GM10266 (cell line): Measurements from ENCODE around the gene CNTN1.
"Not testable (repeated sequence)": the region's sequence is repeated elsewhere in the genome, so short reads cannot be mapped to it uniquely, and the experiment has no call there.

Source experiments
- DNase-seq: peaks from one replicate; pipeline ENCODE4 v3.0.0; 2012; ENCODE audit errors: extremely low spot score
- TF ChIP-seq, protein P1 (sequence below): IDR thresholded peaks from 2 replicates; pipeline ENCODE4 v1.5.1; 2012; ENCODE audit warnings: mild to moderate bottlenecking, low read depth; ENCODE audit not compliant: control insufficient read depth, insufficient read depth; ENCODE audit errors: missing control alignments

CNTN1 gene

DNA sequence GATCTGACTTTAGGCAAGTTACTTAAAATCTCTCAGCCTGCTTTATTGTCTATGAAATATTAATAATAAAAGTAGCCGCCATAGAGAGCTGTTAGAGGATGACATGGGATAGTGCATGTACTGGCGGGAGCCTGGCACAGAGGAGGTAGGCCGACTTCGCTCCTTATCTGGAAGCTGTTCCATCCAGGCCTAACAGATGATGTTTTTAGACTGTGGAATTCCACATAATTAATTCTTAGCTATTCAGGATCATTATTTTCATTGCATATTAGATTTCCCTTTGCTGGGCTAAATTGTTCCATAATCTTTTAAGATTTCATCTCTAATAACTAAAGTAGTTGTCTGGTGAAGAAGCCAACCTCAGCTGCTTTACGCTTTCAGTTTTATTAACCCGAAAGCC lies 30.8 kb downstream of the CNTN1 start:
- TF ChIP-seq, protein P1, sequence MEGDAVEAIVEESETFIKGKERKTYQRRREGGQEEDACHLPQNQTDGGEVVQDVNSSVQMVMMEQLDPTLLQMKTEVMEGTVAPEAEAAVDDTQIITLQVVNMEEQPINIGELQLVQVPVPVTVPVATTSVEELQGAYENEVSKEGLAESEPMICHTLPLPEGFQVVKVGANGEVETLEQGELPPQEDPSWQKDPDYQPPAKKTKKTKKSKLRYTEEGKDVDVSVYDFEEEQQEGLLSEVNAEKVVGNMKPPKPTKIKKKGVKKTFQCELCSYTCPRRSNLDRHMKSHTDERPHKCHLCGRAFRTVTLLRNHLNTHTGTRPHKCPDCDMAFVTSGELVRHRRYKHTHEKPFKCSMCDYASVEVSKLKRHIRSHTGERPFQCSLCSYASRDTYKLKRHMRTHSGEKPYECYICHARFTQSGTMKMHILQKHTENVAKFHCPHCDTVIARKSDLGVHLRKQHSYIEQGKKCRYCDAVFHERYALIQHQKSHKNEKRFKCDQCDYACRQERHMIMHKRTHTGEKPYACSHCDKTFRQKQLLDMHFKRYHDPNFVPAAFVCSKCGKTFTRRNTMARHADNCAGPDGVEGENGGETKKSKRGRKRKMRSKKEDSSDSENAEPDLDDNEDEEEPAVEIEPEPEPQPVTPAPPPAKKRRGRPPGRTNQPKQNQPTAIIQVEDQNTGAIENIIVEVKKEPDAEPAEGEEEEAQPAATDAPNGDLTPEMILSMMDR = no peak
- no peak for DNase-seq

DNA sequence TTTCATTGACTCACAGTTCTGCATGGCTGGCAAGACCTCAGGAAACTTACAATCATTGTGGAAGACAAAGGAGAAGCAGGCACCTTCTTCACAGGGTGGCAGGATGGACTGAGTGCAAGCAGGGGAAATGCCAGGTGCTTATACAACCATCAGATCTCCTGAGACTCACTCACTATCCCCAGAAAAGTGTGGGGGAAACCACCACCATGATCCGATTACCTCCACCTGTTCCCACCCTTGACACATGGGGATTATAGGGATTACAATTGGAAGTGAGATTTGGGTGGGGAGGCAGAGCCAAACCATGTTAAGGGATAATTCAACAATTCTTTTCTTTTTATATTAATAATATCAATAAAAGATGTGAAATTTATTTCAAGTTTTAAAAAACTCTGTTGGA lies 34.1 kb downstream of the CNTN1 start:
- TF ChIP-seq, protein P1 = no peak
- no peak for DNase-seq

DNA sequence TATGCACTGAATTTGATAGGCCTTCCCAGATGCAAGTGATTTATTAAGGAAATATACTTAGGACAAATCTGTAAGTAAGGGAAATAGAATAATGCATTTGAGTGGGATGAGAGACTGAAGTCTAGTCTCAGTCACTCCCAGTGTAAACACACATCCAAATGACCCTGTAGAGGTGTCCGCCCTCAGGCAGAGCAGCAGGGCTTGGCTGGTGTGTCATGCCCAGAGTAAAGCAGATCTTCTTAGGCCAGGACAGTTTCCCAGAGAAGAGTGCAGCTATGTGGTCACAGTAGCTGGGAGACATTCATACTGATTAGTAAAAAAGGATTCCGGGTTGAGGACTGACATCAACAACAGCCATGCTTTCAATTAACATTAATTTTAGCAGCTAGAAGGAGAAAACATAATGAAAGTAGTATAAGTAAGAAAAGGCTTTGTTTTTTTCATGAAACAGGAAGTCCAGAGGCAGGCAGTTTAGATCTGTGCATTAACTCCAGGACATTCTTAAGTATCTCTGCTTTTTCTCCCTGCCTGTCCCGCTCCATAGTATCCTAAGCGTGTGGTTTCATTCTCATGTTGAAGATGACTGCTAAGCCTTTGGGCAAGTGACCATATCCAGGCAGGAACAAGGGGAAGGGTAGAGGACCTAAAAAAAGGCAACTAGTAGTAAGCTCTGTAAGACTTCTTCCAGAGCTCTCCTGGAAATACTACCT lies 35.7 kb downstream of the CNTN1 start:
- no peak for DNase-seq
- TF ChIP-seq, protein P1 = no peak

DNA sequence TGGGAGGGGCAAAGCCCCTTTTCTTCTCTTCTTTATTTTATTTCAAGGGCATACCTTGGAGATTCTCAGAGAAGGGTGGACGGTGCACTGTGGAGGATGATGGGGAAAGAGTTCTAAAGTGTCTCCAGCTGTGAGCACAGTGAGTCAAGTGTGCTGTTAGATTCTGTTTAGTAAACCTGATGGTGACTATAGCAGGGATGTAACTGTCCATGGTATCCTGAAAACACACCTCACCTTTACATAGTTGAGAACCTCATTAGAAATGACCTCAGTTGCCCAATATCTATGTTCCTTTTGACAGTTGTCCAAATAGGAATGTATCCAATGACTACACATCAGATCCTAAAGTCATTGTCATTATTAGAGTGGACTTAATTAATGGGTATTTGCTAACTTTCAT lies 38.0 kb downstream of the CNTN1 start:
- DNase-seq = no peak

DNA sequence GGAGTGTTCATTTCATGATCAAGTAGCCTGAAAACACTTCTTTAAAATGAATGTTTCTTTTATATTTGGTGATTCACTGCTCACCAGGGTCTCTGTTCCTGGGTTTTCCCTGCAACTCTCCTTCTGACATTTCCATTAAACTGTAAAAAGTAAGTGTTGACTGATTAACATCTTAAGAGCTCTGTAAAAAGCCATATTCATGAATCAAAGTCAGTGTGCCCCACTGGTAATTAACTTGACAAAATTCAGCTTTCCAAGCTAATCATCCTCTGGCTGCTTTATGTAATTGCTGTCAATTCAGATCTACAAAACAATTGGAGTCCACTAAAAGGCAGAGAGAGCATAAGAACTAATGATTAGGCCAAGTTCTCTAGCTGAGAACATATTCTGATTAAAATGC lies 41.6 kb downstream of the CNTN1 start:
- TF ChIP-seq, protein P1 = no peak
- DNase-seq = no peak

More for the DNA sequence above, 38.0 kb downstream of the CNTN1 start:
- TF ChIP-seq, protein P1 = no peak

DNA sequence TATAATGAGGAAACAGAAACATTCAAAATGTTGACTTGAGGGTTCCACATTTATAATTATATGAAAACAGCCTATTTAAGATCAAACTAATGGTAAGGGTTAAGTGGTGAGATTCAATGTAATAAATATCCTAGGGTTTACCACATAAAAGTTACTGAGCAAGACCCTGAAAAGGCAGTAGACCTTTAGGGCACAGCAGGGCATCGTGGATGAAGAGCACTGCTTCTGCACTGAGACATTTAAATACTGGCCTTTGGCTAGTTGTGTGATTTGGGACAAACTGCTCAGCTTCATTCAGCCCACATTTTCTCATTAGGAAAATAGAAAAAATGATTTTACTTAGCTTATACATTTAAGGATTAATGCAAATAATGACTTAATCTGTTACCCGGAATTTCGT lies 42.0 kb downstream of the CNTN1 start:
- TF ChIP-seq, protein P1 = no peak
- DNase-seq = no peak

DNA sequence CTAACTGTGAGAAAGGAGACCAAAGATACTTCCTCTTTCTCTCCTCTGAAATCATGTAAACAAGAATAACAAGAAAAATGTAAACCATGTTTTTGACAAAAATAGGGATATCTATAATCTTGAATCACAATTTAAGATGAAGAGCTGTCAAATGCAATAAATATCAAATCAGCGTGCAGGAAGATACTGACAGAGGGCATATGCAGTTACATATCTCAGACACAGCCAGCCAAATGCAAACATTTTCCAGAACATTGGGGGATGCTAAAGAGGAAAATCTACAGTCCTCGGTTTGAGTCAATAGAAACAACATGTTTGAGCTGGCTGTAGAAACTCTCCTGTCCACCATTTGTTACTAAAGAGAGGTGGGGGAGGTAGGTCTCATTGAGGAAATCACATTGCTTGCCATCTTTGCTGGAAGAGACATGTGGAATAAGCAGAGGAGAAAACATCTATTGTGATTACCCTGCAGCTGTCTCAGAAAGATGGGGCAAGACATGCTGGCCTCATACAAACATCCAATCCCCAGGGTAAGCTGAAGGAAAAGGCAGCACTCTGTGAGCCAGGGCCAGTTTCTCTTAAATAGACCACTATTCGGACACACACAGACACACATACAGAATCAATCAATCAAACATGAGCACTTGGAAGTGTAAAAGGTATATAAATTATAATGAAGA lies 43.5 kb downstream of the CNTN1 start:
- DNase-seq = no peak
- TF ChIP-seq, protein P1 = no peak

DNA sequence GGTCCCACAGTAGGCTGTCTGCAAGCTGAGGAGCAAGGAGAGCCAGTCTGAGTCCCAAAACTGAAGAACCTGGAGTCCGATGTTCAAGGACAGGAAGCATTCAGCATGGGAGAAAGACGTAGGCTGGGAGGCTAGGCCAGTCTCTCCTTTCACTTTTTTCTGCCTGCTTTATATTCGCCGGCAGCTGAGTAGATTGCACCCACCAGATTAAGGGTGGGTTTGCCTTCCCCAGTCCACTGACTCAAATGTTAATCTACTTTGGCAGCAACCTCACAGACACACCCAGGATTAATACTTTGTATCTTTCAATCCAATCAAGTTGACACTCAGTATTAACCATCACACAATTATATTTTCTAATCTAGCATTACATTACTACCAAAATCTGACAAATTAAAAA lies 45.2 kb downstream of the CNTN1 start:
- DNase-seq = not testable (repeated sequence)
